Smooth muscle cell of the brain vasculature (primary cell): ENCODE data around the gene FHOD3.

ENCODE experiments used
- DNase-seq: peaks from one replicate; pipeline ENCODE4 v3.0.0-alpha.2; 2012; ENCODE audit warnings: low read depth, low spot score

FHOD3 gene

DNA sequence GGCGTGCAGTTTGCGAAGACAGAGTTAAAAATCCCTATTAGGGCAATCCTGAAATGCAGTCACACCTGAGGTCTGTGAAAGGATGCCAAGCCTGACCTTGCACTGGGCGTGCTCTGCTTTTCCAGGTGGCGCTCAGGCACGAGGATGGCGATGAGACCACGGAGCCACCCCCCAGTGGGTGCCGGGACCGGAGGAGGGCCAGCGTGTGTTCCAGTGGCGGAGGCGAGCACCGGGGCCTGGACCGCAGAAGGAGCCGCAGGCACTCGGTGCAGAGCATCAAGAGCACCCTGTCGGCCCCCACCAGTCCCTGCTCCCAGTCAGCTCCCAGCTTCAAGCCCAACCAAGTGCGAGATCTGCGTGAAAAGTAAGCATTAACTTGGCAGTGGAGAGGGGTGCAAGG is 327.9 kb downstream of the FHOD3 start:
- DNase-seq, result no peak

DNA sequence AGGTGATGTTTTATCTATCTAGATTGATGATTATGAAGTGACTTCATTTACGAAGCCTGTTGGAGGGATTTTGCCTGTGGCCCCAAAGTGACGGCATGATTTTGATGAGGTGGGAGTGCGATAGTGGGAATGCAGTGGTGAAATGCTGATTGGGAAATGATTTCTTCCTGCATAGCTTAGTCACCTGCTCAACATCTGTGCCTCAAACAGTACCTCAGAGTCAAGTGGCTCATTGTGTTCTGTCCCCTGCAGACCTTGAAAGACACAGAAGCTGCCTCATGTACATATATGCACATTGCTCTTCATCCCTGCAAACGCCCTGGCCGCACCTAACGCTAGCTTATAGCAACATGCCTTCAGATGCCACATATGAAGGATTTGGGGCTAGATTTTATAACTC is 330.1 kb downstream of the FHOD3 start:
- no peak for DNase-seq

DNA sequence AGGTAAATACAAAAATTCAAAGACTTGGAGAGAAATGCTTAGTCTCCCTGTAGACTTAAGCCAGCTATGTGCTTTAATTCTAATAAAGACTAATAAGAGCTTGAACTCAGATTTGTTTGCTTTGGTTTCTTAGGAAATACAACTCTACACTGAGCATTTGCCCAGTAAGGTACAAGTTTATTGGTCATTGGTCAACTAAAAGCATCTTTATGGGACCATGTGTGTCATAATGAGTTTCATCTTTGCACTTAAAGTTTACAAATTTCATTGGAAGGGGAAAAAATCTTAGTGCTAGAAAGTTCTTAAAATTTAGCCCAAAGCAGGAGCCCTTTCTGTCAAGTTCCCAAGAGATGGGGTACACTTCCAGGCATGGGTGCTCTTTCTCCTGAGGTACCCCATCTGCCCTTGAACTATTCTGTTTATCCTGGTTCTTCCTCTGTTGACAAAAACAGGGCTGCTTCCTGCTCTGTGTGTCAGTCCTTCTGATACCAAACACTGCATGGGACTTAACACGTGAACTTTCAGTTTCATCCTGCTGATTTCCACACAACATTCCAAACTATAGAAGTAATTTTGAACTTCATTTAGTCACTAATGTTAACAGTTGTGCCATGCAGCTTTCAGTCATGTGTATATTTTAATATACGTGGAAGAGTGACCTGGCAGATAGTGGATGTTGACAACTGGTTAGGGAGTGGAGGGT is 331.1 kb downstream of the FHOD3 start:
- DNase-seq, result no peak

DNA sequence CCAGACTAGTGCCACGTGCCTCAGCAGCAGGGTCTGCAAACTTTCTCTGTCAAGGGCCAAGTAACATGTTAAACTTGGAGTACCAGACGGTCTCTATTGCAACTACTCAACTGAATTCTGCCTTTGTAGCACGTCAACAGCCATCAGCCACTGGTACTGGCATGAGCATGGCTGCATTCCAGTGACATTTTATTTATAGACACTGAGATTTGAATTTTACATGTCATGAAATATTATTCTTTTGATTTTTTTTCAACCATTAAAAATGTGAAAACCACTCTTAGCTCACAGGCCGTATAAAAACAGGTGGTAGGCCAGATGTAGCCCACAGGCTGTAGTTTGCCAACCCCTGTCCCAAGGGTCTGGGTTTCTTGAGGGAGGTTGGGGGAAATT is 331.6 kb downstream of the FHOD3 start:
- no peak for DNase-seq

DNA sequence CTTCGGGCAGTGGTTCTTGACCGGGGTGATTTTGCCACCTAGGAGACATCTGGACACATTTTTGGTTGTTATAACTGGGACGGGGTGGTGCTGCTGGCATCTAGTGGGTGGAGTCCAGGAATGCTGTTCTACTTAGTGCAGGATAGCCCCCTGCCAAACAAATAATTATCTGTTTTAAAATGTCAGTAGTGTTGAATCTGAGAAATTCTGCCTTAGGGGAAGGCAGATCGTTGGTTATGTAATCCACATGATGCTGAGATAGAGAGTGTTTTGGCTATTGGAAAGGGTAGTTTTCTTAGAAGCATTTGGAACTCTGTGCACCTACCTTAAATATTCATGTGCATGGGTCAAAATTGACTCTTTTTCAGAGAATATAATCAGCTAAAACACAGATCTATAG is 332.3 kb downstream of the FHOD3 start:
- no peak for DNase-seq

DNA sequence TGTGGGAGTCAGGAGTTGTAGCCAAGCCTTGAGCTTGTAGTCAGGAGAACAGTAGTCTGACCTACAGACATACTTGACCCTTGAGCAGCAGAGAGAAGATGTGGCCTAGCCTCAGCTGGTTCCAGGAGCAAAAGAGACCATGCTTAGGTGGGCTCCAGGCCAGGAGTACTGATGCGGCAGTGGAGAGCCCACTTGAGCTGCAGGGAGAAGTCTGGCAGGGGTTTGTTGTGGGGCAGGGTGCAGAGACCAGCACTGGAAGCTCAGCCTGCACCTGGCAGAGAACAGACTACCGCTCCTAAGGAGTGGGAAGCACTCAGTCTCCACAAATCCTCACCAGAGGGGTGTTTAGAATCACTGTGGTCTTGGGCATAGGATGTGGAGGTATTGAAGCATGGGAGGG is 333.4 kb downstream of the FHOD3 start:
- DNase-seq, result no peak

DNA sequence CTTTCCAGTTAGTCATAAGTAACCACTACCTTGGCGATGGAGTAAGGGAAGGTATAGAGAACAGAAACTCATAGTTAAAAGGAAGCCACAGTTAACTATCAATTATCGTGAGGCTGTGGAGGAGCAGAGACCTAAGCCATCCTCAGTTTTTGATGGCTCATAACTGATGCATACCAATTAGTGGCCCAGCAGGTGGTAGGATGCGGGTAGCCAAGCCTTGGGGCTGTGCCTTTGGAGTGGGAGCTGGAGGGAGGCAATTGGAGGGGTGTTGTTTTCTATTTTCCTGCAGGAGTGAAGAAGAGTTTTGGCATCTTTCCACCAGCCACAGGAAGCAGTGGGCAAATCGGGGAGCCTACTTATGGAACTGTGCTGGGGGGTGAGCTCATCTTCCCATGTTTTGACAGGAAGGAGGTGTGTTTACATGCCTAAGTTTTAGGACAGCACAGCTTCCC is 336.5 kb downstream of the FHOD3 start:
- no peak for DNase-seq

DNA sequence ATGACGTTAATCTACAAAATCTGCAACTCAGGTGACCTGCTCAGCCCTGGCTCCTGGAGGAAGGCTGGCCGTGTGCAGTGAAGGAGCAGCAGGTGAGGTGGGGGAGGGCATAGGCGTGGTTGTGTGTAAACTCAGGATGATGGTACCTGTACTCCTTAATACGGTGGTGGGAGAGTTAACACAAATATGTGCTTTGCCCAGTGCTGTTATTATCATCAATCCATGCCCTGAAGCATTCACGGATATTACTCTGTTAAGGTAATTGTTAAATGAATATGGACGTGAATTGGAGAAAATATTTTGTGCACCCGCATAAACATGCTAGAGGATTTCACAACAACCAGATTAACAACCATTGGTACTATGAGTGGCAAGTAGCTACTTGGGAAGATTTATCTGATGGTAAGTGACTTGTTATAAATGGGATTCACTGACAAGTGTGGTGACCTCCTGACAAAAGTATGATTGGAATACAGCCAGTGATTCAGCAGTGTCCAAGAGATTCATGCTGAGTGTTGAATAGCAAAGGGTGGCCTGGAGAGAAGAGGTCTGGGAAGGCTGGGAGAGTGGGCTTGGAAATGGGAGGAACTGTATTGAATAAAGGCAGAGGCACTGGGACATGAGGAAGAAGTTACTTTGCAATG is 337.2 kb downstream of the FHOD3 start:
- no peak for DNase-seq

DNA sequence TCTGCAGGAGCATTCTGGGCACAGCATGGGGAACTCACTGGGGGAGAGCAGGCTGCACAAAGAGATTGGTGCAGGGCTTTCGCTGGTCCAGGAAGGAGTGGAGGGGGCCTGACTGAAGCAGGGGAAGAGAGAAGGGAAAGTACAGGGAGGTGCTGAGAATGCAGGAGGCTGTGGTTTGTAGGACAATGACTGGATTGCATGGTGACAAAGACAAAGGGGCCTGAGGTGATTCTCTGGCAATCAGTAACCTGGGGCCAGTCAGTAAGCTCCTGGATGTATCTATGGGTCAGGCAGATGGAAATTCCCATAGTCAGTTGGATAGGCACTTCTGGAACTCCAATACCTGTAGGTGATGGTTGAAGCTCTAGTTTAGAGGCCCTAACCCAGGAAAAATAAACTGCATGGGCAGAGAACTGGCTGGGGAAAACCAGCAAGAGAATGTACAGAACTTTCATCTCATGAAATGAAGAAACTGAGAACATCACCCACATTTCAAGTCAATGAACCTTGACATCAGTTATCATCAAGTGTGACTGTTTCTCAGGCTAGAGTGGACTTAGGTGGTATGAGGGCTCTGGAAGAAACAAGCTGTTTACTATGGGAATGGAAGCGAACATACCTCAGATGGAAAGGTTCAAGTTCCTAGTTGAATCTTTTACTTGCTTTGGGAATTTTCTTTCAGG is 338.0 kb downstream of the FHOD3 start:
- DNase-seq, result no peak

DNA sequence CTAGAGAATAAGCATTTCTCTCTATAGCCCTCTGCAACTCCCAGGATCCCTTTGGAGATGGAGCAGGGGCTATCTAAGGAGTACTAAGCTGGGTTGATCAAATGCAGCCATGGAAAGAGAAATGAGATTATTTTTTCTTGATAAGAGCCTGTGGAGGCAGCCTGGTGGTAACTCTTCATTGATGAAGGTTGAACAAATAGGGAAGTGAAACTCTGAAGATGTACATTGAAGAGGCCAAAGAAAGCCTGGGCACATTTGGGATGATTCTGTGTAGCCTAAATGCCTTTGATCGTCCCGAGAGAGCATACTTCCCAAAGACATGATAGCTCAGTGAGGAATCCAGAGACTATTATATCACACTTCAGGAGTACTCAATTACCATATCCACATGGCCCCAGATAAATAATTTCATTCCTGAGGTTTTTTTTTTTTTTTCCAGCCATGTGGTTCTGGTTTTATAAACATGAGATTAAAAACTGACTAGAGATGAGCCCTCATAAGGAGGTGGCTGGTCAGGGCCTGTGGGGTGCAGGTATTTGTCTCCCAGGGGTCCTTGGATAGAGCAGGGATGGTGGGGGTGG is 338.8 kb downstream of the FHOD3 start:
- DNase-seq, result no peak

DNA sequence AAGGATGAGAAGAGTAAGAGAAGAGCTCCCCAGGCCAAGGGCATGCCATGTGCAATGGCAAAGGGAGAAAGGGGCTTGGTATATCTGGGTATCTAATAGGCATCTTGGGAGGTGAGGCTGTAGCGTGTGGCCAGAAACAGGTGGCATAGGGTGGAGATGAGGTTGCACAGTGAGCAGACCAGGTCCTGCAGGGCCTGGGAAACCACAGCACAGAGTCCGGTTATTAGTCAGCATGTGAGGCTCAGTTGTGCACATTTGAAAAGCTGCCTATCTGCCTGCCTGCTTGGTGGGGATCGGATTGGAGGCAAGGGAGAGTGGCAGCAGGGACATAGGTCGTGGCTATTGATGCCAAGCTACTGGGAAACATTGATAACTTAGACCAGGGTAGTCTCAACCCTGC is 340.7 kb downstream of the FHOD3 start:
- no peak for DNase-seq

DNA sequence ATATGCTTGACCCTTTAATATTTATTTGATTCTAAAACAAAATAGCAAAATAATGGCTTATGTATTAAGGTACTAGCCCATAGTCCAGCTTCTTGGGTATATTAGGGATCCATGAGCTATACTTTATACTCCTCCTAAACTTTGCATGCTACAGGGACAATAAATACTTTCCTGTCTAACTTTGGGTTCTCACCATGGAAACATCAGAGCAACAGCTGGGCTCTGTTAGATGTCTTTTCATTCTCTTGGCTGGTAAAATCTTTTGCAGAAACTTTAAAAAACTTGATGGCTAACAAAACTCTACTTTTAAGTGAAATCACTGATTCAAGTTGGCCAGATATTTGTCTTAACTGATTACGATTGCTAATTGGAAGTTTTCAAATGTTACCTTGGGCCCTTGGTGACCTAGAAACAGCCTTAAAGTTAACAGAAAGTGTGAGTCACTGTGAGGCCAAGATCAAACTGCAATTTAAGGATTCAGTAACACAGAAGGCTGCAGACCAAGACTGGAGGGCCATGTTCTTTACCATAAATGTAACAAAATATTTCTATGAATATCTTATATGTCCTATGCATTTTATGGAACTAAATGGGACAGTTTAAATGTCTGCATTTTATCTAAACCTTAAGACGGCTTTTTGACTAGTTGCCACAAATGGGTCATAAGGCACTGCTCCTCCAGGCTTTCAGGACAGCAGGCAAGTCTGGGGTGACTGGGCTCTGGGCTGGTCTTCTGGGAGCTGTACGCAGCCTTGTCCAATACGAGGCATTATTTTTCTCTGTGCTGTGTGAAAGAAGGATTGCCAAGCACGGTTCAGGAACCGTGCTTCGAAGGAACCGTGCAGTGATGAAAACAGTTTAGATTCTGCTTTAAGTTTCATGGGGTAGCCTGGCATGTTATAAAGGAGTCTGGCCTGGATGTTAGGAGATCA is 342.8 kb downstream of the FHOD3 start:
- DNase-seq, result no peak

DNA sequence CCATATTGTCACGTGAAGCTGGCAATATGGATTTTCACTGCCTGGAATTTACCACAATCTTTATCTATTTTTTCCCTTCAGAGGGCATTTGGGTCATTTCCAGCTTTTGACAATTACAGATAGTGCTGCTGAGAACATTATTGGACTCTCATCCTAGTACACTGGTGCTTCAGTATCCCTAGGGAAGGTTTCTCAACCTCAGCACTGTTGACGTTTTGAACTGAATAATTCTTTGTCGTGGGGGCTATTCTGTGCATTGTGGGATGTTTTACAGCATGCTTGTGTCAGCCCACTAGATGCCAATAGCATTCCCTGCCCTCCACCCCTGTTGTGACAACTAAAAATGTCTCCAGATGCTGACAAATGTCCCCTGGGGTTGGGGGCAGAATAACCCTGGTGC is 345.5 kb downstream of the FHOD3 start:
- DNase-seq, result no peak

DNA sequence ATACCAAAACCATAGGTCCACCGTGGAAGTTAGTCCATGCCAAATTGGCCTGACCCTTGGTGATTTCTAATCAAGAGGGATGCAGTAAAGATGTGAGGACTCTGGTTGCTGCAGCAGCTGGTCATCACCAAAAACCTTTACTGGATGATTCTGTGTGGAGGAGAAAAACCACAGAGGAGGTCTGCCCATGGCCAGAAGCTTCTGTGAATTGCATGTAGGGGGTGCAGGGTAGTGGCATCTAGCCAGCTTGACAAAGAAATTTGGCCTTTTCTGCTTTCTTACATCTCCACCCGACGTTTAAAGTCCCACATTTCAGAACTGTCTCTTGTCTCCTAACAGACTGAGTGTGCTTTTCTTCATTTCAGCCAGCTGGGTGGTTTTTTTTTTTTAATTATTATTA is 351.3 kb downstream of the FHOD3 start:
- DNase-seq, result no peak

DNA sequence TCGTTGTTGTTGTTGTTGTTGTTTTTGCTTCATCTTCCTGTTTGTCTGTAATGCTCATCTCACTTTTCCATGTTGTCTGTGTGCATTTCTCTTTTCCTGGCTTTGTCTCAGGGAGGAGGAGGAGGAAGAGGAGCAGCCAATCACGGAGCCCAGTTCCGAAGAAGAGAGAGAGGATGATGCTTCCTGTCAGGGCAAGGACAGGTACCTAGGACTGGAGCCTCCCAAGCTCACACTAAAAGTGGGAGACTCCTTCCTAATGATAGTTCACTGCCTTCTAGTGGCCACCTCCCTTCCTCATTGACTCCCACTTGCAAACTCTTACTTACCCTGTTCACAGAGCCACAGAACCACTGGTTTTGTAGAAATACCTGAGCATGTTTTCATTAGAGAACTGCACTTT is 351.7 kb downstream of the FHOD3 start:
- no peak for DNase-seq

DNA sequence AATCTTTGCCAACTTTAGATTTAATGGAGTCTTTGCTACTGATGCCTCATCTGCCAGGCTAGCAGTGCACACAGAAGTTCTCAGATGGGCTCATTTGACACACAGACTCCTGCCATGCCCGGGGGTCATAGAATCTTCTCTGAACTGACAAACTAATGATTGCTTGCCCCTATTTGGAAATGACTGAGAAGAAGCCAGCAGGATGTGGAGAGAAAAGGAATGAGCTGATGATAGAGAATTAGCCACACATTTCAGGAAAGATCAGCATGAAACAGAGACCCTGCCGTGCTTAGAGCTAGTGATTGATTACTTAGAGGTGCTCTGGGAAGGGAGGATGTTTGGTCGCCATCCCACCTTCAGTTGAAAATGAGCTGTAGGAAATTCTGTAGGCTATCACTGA is 352.8 kb downstream of the FHOD3 start:
- DNase-seq, result no peak

DNA sequence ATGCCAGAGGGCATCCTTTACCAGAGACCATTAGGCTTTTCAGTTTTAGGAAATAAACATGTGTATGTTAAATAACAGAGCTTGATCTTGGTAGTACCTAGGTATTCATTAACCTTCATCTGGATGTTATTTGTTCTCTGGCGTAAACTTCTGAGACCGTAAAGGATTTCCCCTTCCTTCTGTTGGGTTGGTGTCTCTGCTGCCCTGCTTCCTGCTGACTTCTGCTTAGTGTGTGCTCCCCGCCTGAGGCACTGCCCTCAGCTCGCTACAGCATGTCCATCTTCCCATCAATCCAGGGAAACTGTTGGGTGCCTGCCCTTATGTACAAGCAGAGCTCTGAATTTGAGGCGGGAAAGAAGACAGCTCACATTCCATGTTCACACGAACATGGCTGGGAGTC is 353.4 kb downstream of the FHOD3 start:
- no peak for DNase-seq

DNA sequence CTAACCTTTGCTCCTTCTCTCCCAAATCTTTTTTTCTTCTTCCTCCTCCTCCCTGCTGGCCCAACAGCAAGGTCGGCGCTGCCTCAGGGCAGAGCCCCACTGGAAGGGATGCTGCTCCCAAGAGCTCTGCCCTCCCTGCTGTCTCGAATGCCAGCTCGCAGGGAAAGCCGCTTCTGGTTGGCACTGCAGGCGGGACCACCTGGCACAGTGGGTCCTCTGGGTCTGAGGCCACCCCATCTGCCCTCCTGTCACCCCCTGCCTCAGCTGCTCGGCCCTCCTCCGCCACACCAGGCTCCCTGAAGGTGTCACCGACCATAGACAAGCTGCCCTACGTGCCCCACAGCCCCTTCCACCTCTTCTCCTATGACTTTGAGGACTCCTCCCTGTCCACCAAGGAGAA is 355.0 kb downstream of the FHOD3 start:
- no peak for DNase-seq

DNA sequence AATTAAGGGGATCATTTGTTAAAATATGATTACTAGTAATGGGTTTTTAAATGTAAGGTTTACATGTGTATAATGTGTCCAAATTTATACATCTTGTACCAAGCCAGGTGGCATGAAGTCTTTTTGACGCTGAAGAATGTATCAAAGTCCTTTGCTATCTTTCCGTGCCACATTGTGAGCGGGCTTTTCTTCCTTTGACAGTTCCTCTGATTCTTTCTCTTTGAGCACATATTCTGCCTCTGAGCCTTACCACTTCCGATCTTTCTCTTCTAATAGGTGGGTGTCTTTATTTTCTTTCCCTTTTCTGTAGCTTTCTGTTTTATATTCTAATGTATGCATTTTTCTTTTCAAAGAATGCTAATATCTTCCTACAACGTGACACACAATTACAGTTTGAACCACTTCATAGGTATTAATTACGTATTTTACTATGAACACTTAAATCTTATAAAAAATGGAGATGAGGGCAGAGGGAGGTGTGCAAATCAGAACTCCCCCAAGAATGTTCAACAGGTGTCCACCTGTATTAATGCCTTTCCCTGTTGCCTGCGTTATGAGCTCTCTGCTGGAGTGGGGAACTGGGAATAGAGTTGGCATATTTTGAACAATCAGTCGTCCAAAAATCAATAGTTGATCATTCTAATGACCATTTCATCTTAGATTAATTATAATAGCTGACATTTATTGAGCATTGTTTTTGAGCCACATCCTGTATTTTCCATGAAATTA is 355.8 kb downstream of the FHOD3 start:
- DNase-seq, result no peak

DNA sequence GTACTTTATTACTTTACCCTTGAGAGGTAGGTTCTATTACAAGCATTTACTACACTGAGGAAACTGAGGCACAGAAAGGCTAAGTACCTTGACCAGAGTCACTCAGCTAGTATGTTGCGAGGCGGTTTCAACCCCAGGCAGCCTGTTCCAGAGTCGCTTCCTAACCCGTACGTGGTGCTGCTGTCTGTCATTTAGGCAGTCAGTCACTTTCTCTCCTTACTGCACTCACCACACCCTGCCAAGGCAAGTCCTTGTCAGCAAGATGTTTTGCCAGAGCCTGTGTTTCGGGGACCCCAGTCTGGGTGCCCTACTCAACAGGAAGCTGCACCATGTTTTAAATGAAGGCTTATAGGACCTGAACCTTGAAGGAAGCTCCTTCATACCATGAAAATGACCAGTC is 356.4 kb downstream of the FHOD3 start:
- DNase-seq, result no peak

DNA sequence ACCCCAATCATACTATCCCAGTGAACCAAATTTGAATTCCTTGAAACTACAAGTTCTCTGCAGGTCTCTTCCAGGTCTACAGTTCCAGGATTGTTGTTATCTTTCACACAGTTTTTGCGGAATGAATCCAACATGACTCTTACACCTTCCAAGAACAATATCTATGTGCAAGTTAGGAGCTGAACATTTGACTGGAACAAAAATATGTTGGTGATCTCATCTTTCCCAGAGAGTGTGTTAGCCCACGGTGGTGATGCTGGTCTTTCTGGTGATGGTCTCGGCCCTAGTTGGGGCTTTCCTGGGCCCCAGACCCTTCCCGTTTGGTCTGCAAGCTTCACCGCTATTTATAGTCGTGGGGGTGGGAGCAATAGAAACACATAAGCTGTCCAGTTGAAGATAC is 357.6 kb downstream of the FHOD3 start:
- DNase-seq, result no peak
